A549 (cell line): ENCODE results near the gene MTF1. TPM values are rescaled to one million over a fixed set of nuclear protein-coding genes. Genes with fewer than 3 reads are reported as not detected.

Source experiments
- ATAC-seq, 2 experiments: fragments of 200-7000 bp in 1 of 2; fragments of >200 bp in 1 of 2; cut with Nextera tagmentation in 1 of 2; cut with Tn5 transposase in 1 of 2; 3 replicates each; pipeline versions ENCODE4 v1.8.0 to v1.9.1; 2018 to 2020; ENCODE audit warnings: mild to moderate bottlenecking in 1 of 2, moderate library complexity in 1 of 2
- CTCF ChIA-PET: fragments of 300-600 bp; sonication (Branson Sonifier 250); formaldehyde crosslinking; extraction: SDS; loops from one replicate; lab custom pipeline; 2021; ENCODE audit warnings: antibody characterized with exemption, inconsistent platforms; lab: Yijun Ruan, JAX
- POLR2A ChIA-PET: fragments of 350-600 bp; formaldehyde crosslinking; extraction: SDS; loops from one replicate; lab custom pipeline; 2021; ENCODE audit warnings: antibody characterized with exemption, inconsistent platforms; lab: Yijun Ruan, JAX
- DNase-seq, 2 experiments: peaks; one replicate each; pipeline versions ENCODE4 v3.0.0 to v3.0.0-alpha.2; 2011 to 2016; ENCODE audit warnings: low read depth in 1 of 2, low spot score in 1 of 2
- FAIRE-seq: peaks from 2 replicates; lab custom pipeline; 2011; peaks lifted over from hg19 to GRCh38; lab: Jason Lieb, UNC
- H3K27ac ChIP-seq, 2 experiments: fragments of >200 bp; sonication (Bioruptor Twin); formaldehyde crosslinking; 3 replicates each; pipeline ENCODE4 v1.5.1; 2016 to 2017
- H3K4me1 ChIP-seq: fragments of >200 bp; sonication (Bioruptor Twin); formaldehyde crosslinking; 3 replicates; pipeline ENCODE4 v1.6.1; 2016
- H3K4me2 ChIP-seq: fragments of >200 bp; sonication (Bioruptor Twin); formaldehyde crosslinking; 3 replicates; pipeline ENCODE4 v1.6.1; 2016
- H3K4me3 ChIP-seq: fragments of >200 bp; sonication (Bioruptor Twin); formaldehyde crosslinking; 3 replicates; pipeline ENCODE4 v1.5.1; 2016
- H3K9me3 ChIP-seq: fragments of >200 bp; sonication (Bioruptor Twin); formaldehyde crosslinking; 3 replicates; pipeline ENCODE4 v1.6.1; 2016
- CBX2 ChIP-seq: fragments of 200-600 bp; sonication (generic); IDR thresholded peaks from 2 replicates; pipeline ENCODE4 v1.6.1; 2016; ENCODE audit warnings: low read depth, mild to moderate bottlenecking, borderline replicate concordance
- CBX8 ChIP-seq: fragments of 200-600 bp; sonication (generic); IDR thresholded peaks from 2 replicates; pipeline ENCODE4 v1.6.1; 2016
- CEBPB ChIP-seq, 2 experiments: fragments of >200 bp in 1 of 2; sonication (Bioruptor Twin) in 1 of 2; formaldehyde crosslinking in 1 of 2; IDR thresholded peaks; 2 replicates each; pipeline ENCODE4 v1.6.1; 2012 to 2016
- CHD4 ChIP-seq: fragments of 200-600 bp; sonication (generic); IDR thresholded peaks from 2 replicates; pipeline ENCODE4 v1.6.1; 2016; ENCODE audit warnings: antibody characterized with exemption, mild to moderate bottlenecking, borderline replicate concordance
- EHF ChIP-seq: fragments of 250-450 bp; sonication (Bioruptor Pico); IDR thresholded peaks from 2 replicates; pipeline ENCODE4 v1.5.0; 2020; ENCODE audit warnings: mild to moderate bottlenecking
- FOSB ChIP-seq: fragments of 250-450 bp; sonication (Bioruptor Pico); IDR thresholded peaks from 2 replicates; pipeline ENCODE4 v1.5.0; 2020; ENCODE audit warnings: mild to moderate bottlenecking, moderate library complexity
- FOXS1 ChIP-seq: fragments of 250-450 bp; sonication (Bioruptor Pico); IDR thresholded peaks from 2 replicates; pipeline ENCODE4 v1.5.0; 2020; ENCODE audit warnings: mild to moderate bottlenecking, moderate library complexity
- GATA3 ChIP-seq: IDR thresholded peaks from 2 replicates; pipeline ENCODE4 v1.6.1; 2012; ENCODE audit warnings: borderline replicate concordance
- HDAC2 ChIP-seq: fragments of 200-600 bp; sonication (generic); IDR thresholded peaks from 2 replicates; pipeline ENCODE4 v1.6.1; 2016
- HEYL ChIP-seq: fragments of 250-450 bp; sonication (Bioruptor Pico); IDR thresholded peaks from 2 replicates; pipeline ENCODE4 v1.8.0; 2021; ENCODE audit warnings: mild to moderate bottlenecking, moderate library complexity
- HOXB13 ChIP-seq: fragments of 250-450 bp; sonication (Bioruptor Pico); IDR thresholded peaks from 2 replicates; pipeline ENCODE4 v1.5.0; 2020; ENCODE audit warnings: low read depth, mild to moderate bottlenecking, moderate library complexity
- HOXB5 ChIP-seq: fragments of 250-450 bp; sonication (Bioruptor Pico); IDR thresholded peaks from 2 replicates; pipeline ENCODE4 v1.5.0; 2020; ENCODE audit warnings: mild to moderate bottlenecking, moderate library complexity
- JUN ChIP-seq, 2 experiments: fragments of >200 bp; sonication (Bioruptor Twin); formaldehyde crosslinking; IDR thresholded peaks; 2 replicates in 1 of 2; 3 replicates in 1 of 2; pipeline ENCODE4 v1.6.1; 2016 to 2017
- KDM1A ChIP-seq: fragments of 200-600 bp; sonication (generic); IDR thresholded peaks from 2 replicates; pipeline ENCODE4 v1.6.1; 2016; ENCODE audit warnings: low read depth, mild to moderate bottlenecking
- KDM5A ChIP-seq: fragments of 200-600 bp; sonication (generic); IDR thresholded peaks from 2 replicates; pipeline ENCODE4 v1.6.1; 2016; ENCODE audit warnings: antibody characterized with exemption, mild to moderate bottlenecking
- MYC ChIP-seq: IDR thresholded peaks from 2 replicates; pipeline ENCODE4 v1.6.1; 2012; ENCODE audit warnings: mild to moderate bottlenecking, inconsistent platforms, low read length, improper control_type of control experiment, borderline replicate concordance
- PHF8 ChIP-seq: fragments of 200-600 bp; sonication (generic); IDR thresholded peaks from 2 replicates; pipeline ENCODE4 v1.6.1; 2016; ENCODE audit warnings: low read depth, mild to moderate bottlenecking, antibody characterized with exemption, moderate library complexity, borderline replicate concordance
- POLR2AphosphoS2 ChIP-seq: conservative IDR thresholded peaks from 2 replicates; pipeline ENCODE4 v1.6.1; 2012; ENCODE audit warnings: low read length, improper control_type of control experiment, inconsistent platforms
- RAD21 ChIP-seq, 2 experiments: fragments of >200 bp in 1 of 2; sonication (Bioruptor Twin) in 1 of 2; formaldehyde crosslinking in 1 of 2; IDR thresholded peaks in 1 of 2; conservative IDR thresholded peaks in 1 of 2; 2 replicates in 1 of 2; 3 replicates in 1 of 2; pipeline ENCODE4 v1.6.1; 2012 to 2018; ENCODE audit warnings: inconsistent platforms in 1 of 2
- REST ChIP-seq: fragments of 200-600 bp; sonication (generic); IDR thresholded peaks from 2 replicates; pipeline ENCODE4 v1.6.1; 2016; ENCODE audit warnings: antibody characterized with exemption, mild to moderate bottlenecking, moderate library complexity
- RFX5 ChIP-seq: fragments of 450-650 bp; IDR thresholded peaks from 2 replicates; pipeline ENCODE4 v1.7.1; 2014; ENCODE audit warnings: antibody characterized with exemption, mild to moderate bottlenecking, moderate library complexity
- RNF2 ChIP-seq: fragments of 200-600 bp; sonication (generic); IDR thresholded peaks from 2 replicates; pipeline ENCODE4 v1.6.1; 2016; ENCODE audit warnings: low read depth, mild to moderate bottlenecking, antibody characterized with exemption, moderate library complexity, borderline replicate concordance
- SREBF2 ChIP-seq: fragments of 450-650 bp; IDR thresholded peaks from 2 replicates; pipeline ENCODE4 v1.6.1; 2014; ENCODE audit warnings: mild to moderate bottlenecking, moderate library complexity
- USF2 ChIP-seq: fragments of 450-650 bp; IDR thresholded peaks from 2 replicates; pipeline ENCODE4 v1.6.1; 2014; ENCODE audit warnings: antibody characterized with exemption
- ZFP36 ChIP-seq: fragments of 450-650 bp; IDR thresholded peaks from 2 replicates; pipeline ENCODE4 v1.6.1; 2014; ENCODE audit warnings: borderline replicate concordance; ENCODE audit not compliant: partially characterized antibody
- WGBS: methylation state at CpG from one replicate; pipeline ENCODE4 v1.1.6; 2017; ENCODE audit errors: missing lambda C conversion rate; 5-methylcytosine and 5-hydroxymethylcytosine counted together
- polyA plus RNA-seq, 4 experiments: library from polyadenylated mRNA; depleted of rRNA in 3 of 4; stranded (reverse); fragments of >200 nt; fragmentation: RNase III in 1 of 4; extraction: RNeasy Plus Mini Kit Qiagen cat#74134 plus additional on column Dnase treatment in 1 of 4; gene quantifications; 2 replicates in 3 of 4; 3 replicates in 1 of 4; pipeline ENCODE4 v1.2.3, GENCODE V29; 2011 to 2017
- TF ChIP-seq, protein P1 (sequence below): fragments of 150-350 bp; IDR thresholded peaks from 2 replicates; pipeline ENCODE4 v1.6.1; 2014; ENCODE audit warnings: low read depth, mild to moderate bottlenecking, low read length
- TF ChIP-seq, protein P2 (sequence below): fragments of 250-450 bp; sonication (Bioruptor Pico); IDR thresholded peaks from 2 replicates; pipeline ENCODE4 v1.5.0; 2020; ENCODE audit warnings: low read depth, mild to moderate bottlenecking, moderate library complexity
- TF ChIP-seq, protein P3 (sequence below): fragments of >200 bp; sonication (Bioruptor Twin); formaldehyde crosslinking; IDR thresholded peaks from 2 replicates; pipeline ENCODE4 v1.6.1; 2016

Gene MTF1
- polyA plus RNA-seq, 2 of the 4 experiments (the other 2 are of a cell fraction), result 4.0 to 6.7 TPM

DNA sequence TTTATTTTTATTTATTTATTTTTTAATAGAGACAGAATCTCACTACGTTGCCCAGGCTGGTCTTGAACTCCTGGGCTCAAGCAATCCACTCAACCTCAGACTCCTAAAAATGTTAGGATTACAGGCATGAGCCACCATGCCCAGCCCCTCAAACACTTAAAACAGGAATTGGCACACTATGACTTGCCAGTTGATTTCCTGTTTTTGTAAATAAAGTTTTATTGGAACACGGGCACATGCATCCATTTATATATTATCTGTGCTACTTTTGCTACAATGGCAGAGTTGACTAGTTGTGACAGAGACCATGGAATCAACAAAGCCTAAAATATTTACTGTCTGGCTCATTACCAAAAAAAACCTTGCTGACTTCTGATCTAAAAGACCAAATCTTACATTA lies 35.4 kb downstream of the MTF1 start:
- no peak overlapping the region for H3K4me3 ChIP-seq
- ChIA-PET CTCF (interaction anchor here (0.6 to 1.4 kb wide), 2 partner anchors 36 to 723 kb away, joined by 3 to 6 read pairs; partner anchors contain the start of gene MTF1), POLR2A (no interaction called here)
- no peak for DNase-seq
- no peak for TF ChIP-seq MYC
- TF ChIP-seq, protein P1, sequence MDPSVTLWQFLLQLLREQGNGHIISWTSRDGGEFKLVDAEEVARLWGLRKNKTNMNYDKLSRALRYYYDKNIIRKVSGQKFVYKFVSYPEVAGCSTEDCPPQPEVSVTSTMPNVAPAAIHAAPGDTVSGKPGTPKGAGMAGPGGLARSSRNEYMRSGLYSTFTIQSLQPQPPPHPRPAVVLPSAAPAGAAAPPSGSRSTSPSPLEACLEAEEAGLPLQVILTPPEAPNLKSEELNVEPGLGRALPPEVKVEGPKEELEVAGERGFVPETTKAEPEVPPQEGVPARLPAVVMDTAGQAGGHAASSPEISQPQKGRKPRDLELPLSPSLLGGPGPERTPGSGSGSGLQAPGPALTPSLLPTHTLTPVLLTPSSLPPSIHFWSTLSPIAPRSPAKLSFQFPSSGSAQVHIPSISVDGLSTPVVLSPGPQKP, result no peak
- no peak for TF ChIP-seq FOSB (CRISPR knock-in tag)
- no peak for TF ChIP-seq USF2
- TF ChIP-seq PHF8, result no peak
- TF ChIP-seq GATA3, result no peak
- TF ChIP-seq JUN (IDR thresholded peaks at IDR 0.05), result no peak
- no peaks in the 10 kb centered on the region for H3K4me1 ChIP-seq
- ATAC-seq, result no peak
- FAIRE-seq, result no peak
- 79% methylated on average over 2 of the region's 2 CpGs for WGBS
- H3K27ac ChIP-seq, result no peak overlapping the region
- H3K9me3 ChIP-seq, result no peaks in the 10 kb centered on the region
- no peak overlapping the region for H3K4me2 ChIP-seq

DNA sequence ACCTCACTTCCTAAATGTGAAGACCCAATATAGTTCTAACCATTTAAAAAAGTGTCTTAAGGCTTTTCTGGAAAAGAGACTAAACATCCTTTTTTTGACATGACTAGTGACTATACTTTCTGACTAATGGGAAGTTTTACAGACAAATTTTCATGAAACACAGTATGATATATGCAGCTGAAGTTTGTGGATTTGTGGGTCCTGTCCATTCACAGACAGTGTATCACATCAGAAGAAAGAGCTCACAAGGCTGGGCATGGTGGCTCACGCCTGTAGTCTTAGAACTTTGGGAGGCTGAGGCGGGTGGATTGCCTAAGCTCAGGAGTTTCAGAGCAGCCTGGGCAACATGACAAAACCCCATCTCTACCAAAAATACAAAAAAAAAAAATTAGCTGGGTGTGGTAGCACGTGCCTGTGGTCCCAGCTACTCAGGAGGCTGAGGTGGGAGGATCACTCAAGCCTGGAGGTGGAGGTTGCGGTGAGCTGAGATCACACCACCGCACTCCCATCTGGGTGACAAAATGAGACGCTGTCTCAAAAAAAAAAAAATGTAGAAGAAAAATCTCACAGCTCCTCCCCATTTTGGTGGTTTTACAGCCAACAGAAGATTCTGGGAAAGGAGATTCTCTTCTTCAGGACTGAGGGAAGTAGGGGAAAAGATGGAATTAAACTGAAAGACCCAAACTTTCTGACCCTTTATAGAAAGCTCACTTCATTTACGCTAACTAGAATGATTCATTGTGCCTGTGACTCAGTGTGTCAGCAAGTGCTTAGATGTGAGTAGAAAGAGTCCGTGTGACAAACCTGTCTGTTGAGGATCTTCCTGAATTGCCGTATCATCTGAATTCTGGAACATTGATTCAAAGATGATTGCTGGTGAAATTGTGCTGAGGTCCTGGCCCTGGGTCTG lies 36.2 kb downstream of the MTF1 start:
- FAIRE-seq (no peak), ATAC-seq (no peak), DNase-seq (no peak)
- POLR2A ChIA-PET, result no interaction called here
- CTCF ChIA-PET, result interaction anchor here (0.6 to 1.4 kb wide), 4 partner anchors 10 to 724 kb away, joined by 3 to 6 read pairs (median 3); partner anchors contain the start of gene MTF1
- no peaks in the 10 kb centered on the region for H3K9me3 ChIP-seq
- H3K4me2 ChIP-seq, result no peak overlapping the region
- TF ChIP-seq RNF2 (no peak), HDAC2 (no peak), SREBF2 (no peak), CBX2 (no peak), HEYL (CRISPR knock-in tag) (no peak), POLR2AphosphoS2 (no peak), FOXS1 (no peak), HOXB13 (CRISPR knock-in tag) (no peak), KDM1A (no peak)
- TF ChIP-seq, protein P2, sequence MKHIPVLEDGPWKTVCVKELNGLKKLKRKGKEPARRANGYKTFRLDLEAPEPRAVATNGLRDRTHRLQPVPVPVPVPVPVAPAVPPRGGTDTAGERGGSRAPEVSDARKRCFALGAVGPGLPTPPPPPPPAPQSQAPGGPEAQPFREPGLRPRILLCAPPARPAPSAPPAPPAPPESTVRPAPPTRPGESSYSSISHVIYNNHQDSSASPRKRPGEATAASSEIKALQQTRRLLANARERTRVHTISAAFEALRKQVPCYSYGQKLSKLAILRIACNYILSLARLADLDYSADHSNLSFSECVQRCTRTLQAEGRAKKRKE (CRISPR knock-in tag), result no peak
- no peaks in the 10 kb centered on the region for H3K4me1 ChIP-seq
- H3K27ac ChIP-seq, result no peak overlapping the region
- 85% methylated on average over 9 of the region's 9 CpGs for WGBS
- no peak overlapping the region for H3K4me3 ChIP-seq

- ChIA-PET CTCF (no interaction called here), POLR2A (no interaction called here)
- no peak for DNase-seq
- 93% methylated on average over 2 of the region's 2 CpGs for WGBS
- no peak for ATAC-seq
- H3K27ac ChIP-seq, result no peak overlapping the region
- no peak for FAIRE-seq
- H3K4me1 ChIP-seq, result no peaks in the 10 kb centered on the region
- no peaks in the 10 kb centered on the region for H3K9me3 ChIP-seq
- H3K4me2 ChIP-seq, result no peak overlapping the region
- no peak overlapping the region for H3K4me3 ChIP-seq
- TF ChIP-seq CBX8, result no peak
- no peak for TF ChIP-seq EHF
- TF ChIP-seq HDAC2, result no peak
- no peak for TF ChIP-seq CBX2
- TF ChIP-seq, protein P3, sequence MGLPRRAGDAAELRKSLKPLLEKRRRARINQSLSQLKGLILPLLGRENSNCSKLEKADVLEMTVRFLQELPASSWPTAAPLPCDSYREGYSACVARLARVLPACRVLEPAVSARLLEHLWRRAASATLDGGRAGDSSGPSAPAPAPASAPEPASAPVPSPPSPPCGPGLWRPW, result no peak
- TF ChIP-seq POLR2AphosphoS2, result no peak
- no peak for TF ChIP-seq CEBPB (IDR thresholded peaks at IDR 0.05)
- no peak for TF ChIP-seq ZFP36
- TF ChIP-seq RFX5, result no peak
- TF ChIP-seq HOXB5 (CRISPR knock-in tag), result no peak
- no peak for TF ChIP-seq KDM5A
- no peak for TF ChIP-seq CHD4
- no peak for TF ChIP-seq RAD21 (conservative IDR thresholded peaks at IDR 0.05 in 1 of 2, IDR thresholded peaks at IDR 0.05 in 1 of 2)
- TF ChIP-seq REST, result no peak
Measured at GRCh38 chr1:37821481-37821880, 37.9 kb downstream of the MTF1 start.
